ENCODE measurements around the gene MGLL.

MGLL gene

GRCh38 chr3:127708837-127709236 lies 113.5 kb downstream of the MGLL start:
- no peaks in the 10 kb centered on the region for H3K27me3 ChIP-seq (ENCODE audit: insufficient read depth, low read length)
- H3K9me2 ChIP-seq (ENCODE audit: low read depth, low read length) = no peaks in the 10 kb centered on the region
- no peaks in the 10 kb centered on the region for H3K36me3 ChIP-seq (ENCODE audit: insufficient read depth, low read length)
- no peak overlapping the region for H3K27ac ChIP-seq (ENCODE audit: low read depth, low read length, poor library complexity, severe bottlenecking)
- TF ChIP-seq EZH2 (IDR thresholded peaks at IDR 0.05; ENCODE audit: borderline replicate concordance, low read length) (no peak), CTCF (IDR thresholded peaks at IDR 0.05; ENCODE audit: low read length) (no peak)
- H3K79me2 ChIP-seq (ENCODE audit: insufficient read depth, low read length) = no peaks in the 10 kb centered on the region
- no peak overlapping the region for H3K9ac ChIP-seq (ENCODE audit: low read length)
- H3K4me1 ChIP-seq (ENCODE audit: insufficient read depth, low read length, severe bottlenecking) = no peaks in the 10 kb centered on the region
- H3K4me3 ChIP-seq (ENCODE audit: low read depth, low read length, poor library complexity, severe bottlenecking) = no peak overlapping the region
- no peaks in the 10 kb centered on the region for H4K20me1 ChIP-seq (ENCODE audit: insufficient read depth, low read length)
- no peak overlapping the region for H2AFZ ChIP-seq (ENCODE audit: low read length)
- H3K4me2 ChIP-seq (ENCODE audit: low read length) = no peak overlapping the region
- H3F3A ChIP-seq (ENCODE audit: insufficient read depth, low read length) = no peaks in the 10 kb centered on the region
- H3K9me3 ChIP-seq (ENCODE audit: low read length) = no peaks in the 10 kb centered on the region

GRCh38 chr3:127707851-127708411 lies 114.4 kb downstream of the MGLL start:
- H2AFZ ChIP-seq (ENCODE audit: low read length) = no peak overlapping the region
- H3K9ac ChIP-seq (ENCODE audit: low read length) = no peak overlapping the region

GRCh38 chr3:127706785-127707351 lies 115.4 kb downstream of the MGLL start:
- no peak overlapping the region for H3K4me3 ChIP-seq (ENCODE audit: low read depth, low read length, poor library complexity, severe bottlenecking)
- no peak overlapping the region for H3K4me2 ChIP-seq (ENCODE audit: low read length)
- no peaks in the 10 kb centered on the region for H3K4me1 ChIP-seq (ENCODE audit: insufficient read depth, low read length, severe bottlenecking)
- no peaks in the 10 kb centered on the region for H3K27me3 ChIP-seq (ENCODE audit: insufficient read depth, low read length)
- H3K9ac ChIP-seq (ENCODE audit: low read length) = no peak overlapping the region
- no peaks in the 10 kb centered on the region for H3F3A ChIP-seq (ENCODE audit: insufficient read depth, low read length)
- no peak overlapping the region for H2AFZ ChIP-seq (ENCODE audit: low read length)
- no peaks in the 10 kb centered on the region for H3K36me3 ChIP-seq (ENCODE audit: insufficient read depth, low read length)
- H3K27ac ChIP-seq (ENCODE audit: low read depth, low read length, poor library complexity, severe bottlenecking) = no peak overlapping the region
- no peaks in the 10 kb centered on the region for H3K79me2 ChIP-seq (ENCODE audit: insufficient read depth, low read length)
- H3K9me3 ChIP-seq (ENCODE audit: low read length) = peaks cover 4% of the 10 kb centered on the region; the same call in 1 of the 2 replicates
- no peaks in the 10 kb centered on the region for H4K20me1 ChIP-seq (ENCODE audit: insufficient read depth, low read length)
- H3K9me2 ChIP-seq (ENCODE audit: low read depth, low read length) = no peaks in the 10 kb centered on the region
- TF ChIP-seq EZH2 (IDR thresholded peaks at IDR 0.05; ENCODE audit: borderline replicate concordance, low read length) (no peak), CTCF (IDR thresholded peaks at IDR 0.05; ENCODE audit: low read length) (no peak)

More at GRCh38 chr3:127707851-127708411, 114.4 kb downstream of the MGLL start:
- no peak overlapping the region for H3K4me2 ChIP-seq (ENCODE audit: low read length)
- peaks cover 4% of the 10 kb centered on the region; the same call in 1 of the 2 replicates for H3K9me3 ChIP-seq (ENCODE audit: low read length)
- no peaks in the 10 kb centered on the region for H3F3A ChIP-seq (ENCODE audit: insufficient read depth, low read length)
- no peaks in the 10 kb centered on the region for H3K36me3 ChIP-seq (ENCODE audit: insufficient read depth, low read length)
- no peak for TF ChIP-seq CTCF (IDR thresholded peaks at IDR 0.05; ENCODE audit: low read length)
- TF ChIP-seq EZH2 (IDR thresholded peaks at IDR 0.05; ENCODE audit: borderline replicate concordance, low read length) = no peak
- H3K4me1 ChIP-seq (ENCODE audit: insufficient read depth, low read length, severe bottlenecking) = no peaks in the 10 kb centered on the region
- no peaks in the 10 kb centered on the region for H3K79me2 ChIP-seq (ENCODE audit: insufficient read depth, low read length)
- no peaks in the 10 kb centered on the region for H3K9me2 ChIP-seq (ENCODE audit: low read depth, low read length)
- H3K4me3 ChIP-seq (ENCODE audit: low read depth, low read length, poor library complexity, severe bottlenecking) = no peak overlapping the region
- no peaks in the 10 kb centered on the region for H3K27me3 ChIP-seq (ENCODE audit: insufficient read depth, low read length)
- no peaks in the 10 kb centered on the region for H4K20me1 ChIP-seq (ENCODE audit: insufficient read depth, low read length)
- no peak overlapping the region for H3K27ac ChIP-seq (ENCODE audit: low read depth, low read length, poor library complexity, severe bottlenecking)

Data from OCI-LY1 (cell line).